ENCODE data around the gene FOXP1. TPM values are rescaled to one million over a fixed set of nuclear protein-coding genes. Genes with fewer than 3 reads are reported as not detected.
"Not testable (repeated sequence)": the region's sequence is repeated elsewhere in the genome, so short reads cannot be mapped to it uniquely, and the experiment has no call there.

Gene FOXP1
- total RNA-seq, 2 experiments from 2014 or later: 66.3 to 68.8 TPM

DNA sequence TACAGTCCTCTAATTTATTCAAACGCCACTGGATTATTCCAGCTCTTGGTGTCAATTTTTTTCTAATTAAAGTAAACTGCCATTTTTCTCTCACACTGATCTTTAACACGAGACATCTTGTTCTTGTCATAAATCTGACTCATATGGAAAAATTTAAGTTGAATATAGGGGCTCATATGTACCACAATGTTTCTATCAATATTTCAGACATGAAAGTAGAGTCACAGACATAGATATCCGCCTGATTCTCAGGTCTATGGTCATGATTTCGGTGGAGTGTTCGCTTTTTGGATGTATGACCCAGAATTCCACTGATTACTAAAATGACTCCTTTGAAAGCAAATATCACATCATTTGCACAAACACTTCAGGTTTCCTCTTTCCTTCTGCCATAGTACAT, 552.8 kb downstream of the FOXP1 start:
- no peak overlapping the region for H3K27ac Mint-ChIP-seq
- H3K4me3 Mint-ChIP-seq: no peak overlapping the region

DNA sequence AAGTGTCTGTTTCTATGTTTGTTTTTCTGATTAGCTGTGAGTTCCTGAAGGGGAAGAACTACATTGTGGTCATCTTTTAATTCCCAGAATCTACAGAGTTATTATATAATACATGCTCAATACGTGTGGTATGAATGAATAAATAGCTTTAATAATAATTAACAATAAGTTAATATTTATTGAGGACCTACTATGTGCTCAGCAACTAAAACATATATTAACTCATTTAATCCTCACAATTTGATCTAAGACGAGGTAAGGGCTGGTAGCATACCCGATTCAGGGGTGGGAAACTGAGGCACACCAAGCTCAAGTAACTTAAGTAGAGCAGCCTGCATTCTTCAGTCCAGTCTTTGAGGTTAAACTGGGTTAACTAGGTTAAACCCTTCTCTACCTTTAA, 553.8 kb downstream of the FOXP1 start:
- ATAC-seq (no peak), DNase-seq (no peak)
- H3K27ac Mint-ChIP-seq: no peak overlapping the region
- H3K36me3 Mint-ChIP-seq: peaks cover 28% of the 10 kb centered on the region
- H3K9me3 Mint-ChIP-seq (ENCODE audit: low read depth): no peaks in the 10 kb centered on the region
- no peaks in the 10 kb centered on the region for H3K27me3 Mint-ChIP-seq
- H3K4me1 Mint-ChIP-seq: peaks cover 30% of the 10 kb centered on the region
- CTCF ChIA-PET: no interaction called here
- no peak overlapping the region for H3K4me3 Mint-ChIP-seq

More for the DNA sequence above, 552.8 kb downstream of the FOXP1 start:
- H3K4me1 Mint-ChIP-seq: peaks cover 27% of the 10 kb centered on the region
- CTCF ChIA-PET: interaction anchor here (0.6 kb wide), 1 partner anchor 15 kb away, joined by 3 read pairs; no protein-coding TSS in a partner anchor
- H3K36me3 Mint-ChIP-seq: peaks cover 30% of the 10 kb centered on the region
- DNase-seq: no peak
- H3K9me3 Mint-ChIP-seq (ENCODE audit: low read depth): no peaks in the 10 kb centered on the region
- no peak for ATAC-seq
- no peaks in the 10 kb centered on the region for H3K27me3 Mint-ChIP-seq

DNA sequence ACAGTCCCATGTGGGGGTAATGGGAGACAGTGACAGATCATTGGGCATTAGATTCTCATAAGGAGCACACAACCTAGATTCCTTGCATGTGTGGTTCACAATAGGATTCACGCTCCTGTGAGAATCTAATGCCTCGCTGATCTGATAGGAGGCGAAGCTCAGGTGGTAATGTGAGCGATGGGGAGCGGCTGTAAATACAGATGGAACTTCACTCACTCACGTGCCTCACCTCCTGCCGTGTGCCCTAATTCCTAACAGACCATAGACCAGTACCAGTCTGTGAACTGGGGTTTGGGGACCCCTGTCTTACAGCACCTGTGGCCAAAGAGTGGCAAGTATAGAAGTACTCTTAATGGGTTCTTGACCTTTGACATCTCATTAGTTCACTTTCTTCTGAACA, 554.7 kb downstream of the FOXP1 start:
- Mint-ChIP-seq H3K27ac (no peak overlapping the region), H3K4me1 (peaks cover 30% of the 10 kb centered on the region), H3K27me3 (no peaks in the 10 kb centered on the region), H3K9me3 (ENCODE audit: low read depth) (no peaks in the 10 kb centered on the region), H3K4me3 (no peak overlapping the region), H3K36me3 (peaks cover 34% of the 10 kb centered on the region)
- ATAC-seq: no peak
- CTCF ChIA-PET: no interaction called here
- no peak for DNase-seq

- no peak for DNase-seq
- Mint-ChIP-seq H3K9me3 (ENCODE audit: low read depth) (no peaks in the 10 kb centered on the region), H3K36me3 (peaks cover 32% of the 10 kb centered on the region), H3K4me3 (no peak overlapping the region), H3K4me1 (peaks cover 28% of the 10 kb centered on the region), H3K27ac (no peak overlapping the region), H3K27me3 (no peaks in the 10 kb centered on the region)
- CTCF ChIA-PET: no interaction called here
- no peak for ATAC-seq
These were observed 555.3 kb downstream of the FOXP1 start for GRCh38 chr3:71028184-71028583.

DNA sequence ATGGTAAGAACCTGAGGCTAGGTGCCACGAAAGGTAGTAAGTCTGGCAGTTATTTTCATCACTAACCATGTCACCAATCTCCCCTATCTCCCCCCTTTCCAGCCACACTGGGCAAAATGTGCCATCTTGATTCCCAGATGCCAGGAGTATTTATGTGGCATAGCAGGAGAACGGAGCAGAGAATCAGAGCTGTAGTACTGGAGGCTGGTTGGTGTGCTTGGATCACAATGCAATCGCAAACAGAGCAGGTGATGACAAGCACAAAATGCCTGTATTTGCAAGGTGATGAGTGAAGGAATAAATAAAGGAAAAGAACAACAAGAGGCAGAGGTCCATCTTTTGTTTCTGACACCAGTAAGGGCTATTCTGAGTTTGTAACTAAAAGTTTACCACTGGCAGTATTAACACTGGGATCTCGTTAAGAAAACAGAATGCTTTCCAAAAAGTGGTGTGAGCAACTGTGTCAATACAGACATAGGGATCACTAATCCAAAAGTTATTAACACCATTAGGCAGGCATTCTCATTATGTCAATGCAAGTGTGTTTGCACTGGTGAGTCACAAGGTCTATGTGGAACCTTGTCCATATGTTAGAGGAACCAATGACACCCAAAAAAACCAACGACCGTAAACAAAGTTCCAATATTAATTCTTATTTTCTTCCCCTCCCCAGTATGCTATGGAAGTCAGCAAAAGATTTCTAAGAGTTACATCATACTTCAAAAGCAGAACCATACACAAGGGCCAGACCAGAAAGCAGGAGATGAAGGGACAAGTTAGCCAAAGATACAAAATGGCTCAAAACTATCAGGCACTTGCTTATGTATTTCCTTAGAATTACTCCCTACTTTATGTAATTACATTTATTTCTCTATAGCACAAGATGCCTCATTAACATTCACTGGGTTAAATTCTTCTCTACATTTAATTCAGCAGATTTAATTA, 556.6 kb downstream of the FOXP1 start:
- Mint-ChIP-seq H3K4me1 (peaks cover 22% of the 10 kb centered on the region), H3K9me3 (ENCODE audit: low read depth) (no peaks in the 10 kb centered on the region), H3K27me3 (no peaks in the 10 kb centered on the region), H3K36me3 (peaks cover 34% of the 10 kb centered on the region), H3K27ac (no peak overlapping the region), H3K4me3 (no peak overlapping the region)
- no peak for DNase-seq
- CTCF ChIA-PET: no interaction called here
- ATAC-seq: no peak

DNA sequence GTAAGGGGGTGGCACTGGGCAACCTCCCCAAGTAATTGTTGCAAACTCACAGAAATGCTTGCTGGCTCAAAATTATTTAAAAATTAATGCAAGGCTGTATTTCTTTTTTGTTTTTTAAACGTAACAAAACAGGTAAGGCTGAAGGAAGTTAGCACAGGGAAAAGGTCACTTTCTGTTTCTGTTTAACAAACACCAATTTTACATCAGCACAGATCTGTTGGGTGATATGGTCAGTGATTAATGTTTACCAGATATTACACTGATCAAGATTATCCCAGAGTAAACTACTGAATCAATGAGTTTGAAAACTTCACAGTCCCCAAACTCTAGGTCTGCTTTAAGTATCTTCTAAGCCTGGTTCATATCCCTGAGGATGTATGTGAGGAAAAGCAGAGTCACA, 558.0 kb downstream of the FOXP1 start:
- Mint-ChIP-seq H3K36me3 (peaks cover 30% of the 10 kb centered on the region), H3K27ac (peak overlapping the region; percentile 57), H3K9me3 (ENCODE audit: low read depth) (no peaks in the 10 kb centered on the region), H3K4me1 (peaks cover 14% of the 10 kb centered on the region), H3K4me3 (peak overlapping the region; percentile 11), H3K27me3 (no peaks in the 10 kb centered on the region)
- DNase-seq (no peak), ATAC-seq (peak; percentile 64)
- CTCF ChIA-PET: no interaction called here

DNA sequence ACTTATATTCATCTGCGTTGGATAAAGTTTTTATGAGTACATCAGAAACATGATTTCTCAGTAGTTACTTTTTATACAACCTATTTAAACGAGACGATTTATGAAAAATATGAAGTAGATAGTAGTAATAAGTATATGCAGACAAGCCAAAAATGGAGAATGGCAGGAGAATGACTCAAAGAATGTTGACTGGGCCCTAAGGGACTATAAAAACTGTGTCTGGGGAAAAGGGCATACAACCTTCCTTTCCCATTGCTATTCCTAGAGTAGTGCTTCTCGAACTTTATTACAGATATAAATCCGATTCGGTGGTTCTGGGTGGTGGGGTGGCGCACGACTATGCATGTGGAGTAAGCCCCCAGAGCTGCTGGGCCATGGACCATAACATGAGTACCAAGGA, 558.5 kb downstream of the FOXP1 start:
- no peaks in the 10 kb centered on the region for H3K27me3 Mint-ChIP-seq
- H3K4me3 Mint-ChIP-seq: no peak overlapping the region
- peaks cover 14% of the 10 kb centered on the region for H3K4me1 Mint-ChIP-seq
- CTCF ChIA-PET: no interaction called here
- H3K27ac Mint-ChIP-seq: peak overlapping the region; percentile 19
- no peaks in the 10 kb centered on the region for H3K9me3 Mint-ChIP-seq (ENCODE audit: low read depth)
- no peak for ATAC-seq
- DNase-seq: no peak
- peaks cover 30% of the 10 kb centered on the region for H3K36me3 Mint-ChIP-seq

DNA sequence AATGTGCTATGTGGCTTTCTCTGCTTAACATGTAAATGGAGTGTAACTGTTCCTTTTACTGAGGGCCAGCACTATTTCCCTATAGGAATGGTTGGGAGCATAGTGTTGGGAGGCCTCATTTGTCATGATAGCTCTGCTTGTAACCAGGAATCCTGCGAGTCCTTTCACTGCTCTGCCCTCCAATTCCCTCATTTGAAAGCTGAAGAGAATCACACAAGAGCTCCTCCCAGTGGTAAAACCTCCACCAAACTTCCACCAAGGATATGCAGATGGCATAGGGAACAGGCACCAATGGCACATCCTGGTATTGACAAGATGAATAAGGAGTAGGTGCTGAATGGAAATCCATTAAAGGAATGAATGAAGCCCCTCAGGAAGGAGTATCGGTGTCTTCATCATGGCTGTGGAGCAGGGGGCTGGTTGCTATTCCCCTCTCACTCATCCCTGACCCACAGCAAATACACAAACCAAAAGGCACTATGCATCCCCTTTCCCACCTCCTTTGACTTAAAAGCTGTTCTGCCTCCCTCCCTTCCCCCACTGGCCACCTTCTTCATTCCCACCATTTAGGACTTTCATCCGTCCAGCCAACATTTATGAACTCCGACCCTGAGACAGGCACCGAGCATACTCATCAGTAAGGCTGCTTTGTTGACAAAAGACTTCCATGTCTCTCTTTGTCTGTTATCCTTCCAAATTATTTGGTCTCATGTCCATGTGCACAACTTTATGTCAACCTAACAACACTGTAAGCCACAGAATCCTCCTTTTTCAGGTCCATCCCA, 560.8 kb downstream of the FOXP1 start:
- ATAC-seq: no peak
- no peak for DNase-seq
- H3K9me3 Mint-ChIP-seq (ENCODE audit: low read depth): no peaks in the 10 kb centered on the region
- peaks cover 22% of the 10 kb centered on the region for H3K36me3 Mint-ChIP-seq
- H3K4me1 Mint-ChIP-seq: peaks cover 14% of the 10 kb centered on the region
- H3K4me3 Mint-ChIP-seq: no peak overlapping the region
- no peak overlapping the region for H3K27ac Mint-ChIP-seq
- CTCF ChIA-PET: interaction anchor here (0.6 to 1.4 kb wide), 2 partner anchors 18 to 53 kb away, joined by 3 read pairs; no protein-coding TSS in a partner anchor
- H3K27me3 Mint-ChIP-seq: no peaks in the 10 kb centered on the region

DNA sequence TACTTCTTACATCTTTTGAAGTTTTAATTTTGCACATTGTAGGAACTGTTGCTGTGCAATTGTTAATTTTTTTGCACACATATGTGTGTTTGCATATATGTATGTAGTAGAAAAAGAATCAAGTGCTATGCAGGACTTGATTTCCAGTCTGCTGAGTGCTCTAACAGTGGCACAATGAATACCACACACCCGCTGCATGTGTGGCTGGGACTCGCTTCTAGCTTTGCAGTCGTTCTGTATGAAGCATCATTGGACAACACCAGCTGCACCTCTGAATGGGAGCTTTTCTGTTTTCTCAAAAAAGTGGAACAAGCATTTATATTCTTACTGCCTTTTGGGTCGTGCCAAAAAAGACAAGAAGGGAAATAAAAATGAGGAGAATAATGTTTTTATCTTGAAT, 564.7 kb downstream of the FOXP1 start:
- ATAC-seq: no peak
- Mint-ChIP-seq H3K4me3 (no peak overlapping the region), H3K4me1 (peaks cover 2% of the 10 kb centered on the region), H3K27me3 (no peaks in the 10 kb centered on the region), H3K36me3 (peaks cover 35% of the 10 kb centered on the region), H3K9me3 (ENCODE audit: low read depth) (no peaks in the 10 kb centered on the region), H3K27ac (no peak overlapping the region)
- no peak for DNase-seq
- CTCF ChIA-PET: no interaction called here

DNA sequence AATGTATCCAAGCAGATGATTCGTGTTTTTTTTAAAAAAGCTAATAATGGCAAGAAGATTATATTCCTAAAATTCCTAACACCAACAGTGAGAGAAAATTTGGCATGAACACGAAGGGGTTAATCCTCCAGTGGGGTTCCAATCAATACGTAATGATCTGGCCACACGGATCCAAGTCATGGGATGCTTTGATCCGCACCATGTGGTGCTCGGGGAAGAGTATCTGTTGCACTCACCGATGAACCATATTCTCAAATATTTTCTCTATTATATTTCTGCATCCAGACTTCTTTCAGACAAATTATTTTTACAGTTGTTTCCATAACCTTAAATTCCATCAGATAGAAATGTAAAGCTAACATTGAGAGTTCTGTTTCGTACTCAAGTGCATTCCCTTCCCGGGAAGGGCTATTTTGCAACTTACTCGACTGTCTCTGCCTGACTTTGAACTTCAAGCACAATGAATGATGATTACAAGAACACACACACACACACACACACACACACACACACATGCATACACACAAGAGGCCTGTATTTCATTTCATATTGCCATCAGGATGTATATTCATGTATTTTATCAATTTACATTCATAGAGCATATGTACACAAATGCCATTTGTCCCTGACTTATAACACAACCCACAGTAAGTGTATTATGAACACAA, 567.2 kb downstream of the FOXP1 start:
- Mint-ChIP-seq H3K4me3 (no peak overlapping the region), H3K27me3 (no peaks in the 10 kb centered on the region), H3K4me1 (peaks cover 13% of the 10 kb centered on the region), H3K9me3 (ENCODE audit: low read depth) (no peaks in the 10 kb centered on the region), H3K36me3 (peaks cover 35% of the 10 kb centered on the region), H3K27ac (no peak overlapping the region)
- DNase-seq: no peak
- CTCF ChIA-PET: interaction anchor here (0.6 kb wide), 1 partner anchor 15 kb away, joined by 3 read pairs; no protein-coding TSS in a partner anchor
- no peak for ATAC-seq

DNA sequence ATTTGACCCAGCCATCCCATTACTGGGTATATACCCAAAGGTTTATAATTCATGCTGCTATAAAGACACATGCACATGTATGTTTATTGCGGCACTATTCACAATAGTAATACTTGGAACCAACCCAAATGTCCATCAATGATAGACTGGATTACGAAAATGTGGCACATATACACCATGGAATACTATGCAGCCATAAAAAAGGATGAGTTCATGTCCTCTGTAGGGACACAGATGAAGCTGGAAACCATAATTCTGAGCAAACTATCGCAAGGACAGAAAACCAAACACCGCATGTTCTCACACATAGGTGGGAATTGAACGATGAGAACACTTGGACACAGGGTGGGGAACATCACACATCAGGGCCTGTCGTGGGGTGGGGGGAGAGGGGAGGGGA, 568.9 kb downstream of the FOXP1 start:
- H3K27ac Mint-ChIP-seq; H3K4me3 Mint-ChIP-seq; ATAC-seq; CTCF ChIA-PET; H3K9me3 Mint-ChIP-seq (ENCODE audit: low read depth); DNase-seq; H3K27me3 Mint-ChIP-seq: not testable (repeated sequence)
- Mint-ChIP-seq H3K36me3 (peaks cover 31% of the 10 kb centered on the region), H3K4me1 (peaks cover 25% of the 10 kb centered on the region)

DNA sequence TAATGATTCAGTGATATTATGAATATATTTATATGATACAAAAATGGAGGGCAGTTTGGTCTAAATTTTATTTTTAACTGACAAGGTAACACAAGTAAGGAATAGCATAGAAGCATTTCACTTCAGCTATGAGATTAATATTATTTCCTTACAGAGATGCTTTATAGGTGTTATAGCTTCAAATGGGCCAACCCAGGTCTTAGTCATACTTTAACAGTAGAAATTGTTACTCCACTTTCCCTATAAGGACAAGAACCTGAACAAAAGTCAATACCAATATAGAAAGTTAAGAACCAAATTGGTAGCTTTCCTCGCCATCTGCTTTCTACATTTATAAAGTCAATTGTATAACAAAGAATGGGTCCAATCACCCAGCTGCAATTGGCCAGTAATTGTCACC, 570.6 kb downstream of the FOXP1 start:
- Mint-ChIP-seq H3K9me3 (ENCODE audit: low read depth) (no peaks in the 10 kb centered on the region), H3K27me3 (no peaks in the 10 kb centered on the region), H3K36me3 (peaks cover 31% of the 10 kb centered on the region), H3K4me3 (no peak overlapping the region), H3K27ac (no peak overlapping the region), H3K4me1 (peaks cover 40% of the 10 kb centered on the region)
- CTCF ChIA-PET: interaction anchor here (0.5 to 1.3 kb wide), 2 partner anchors 9 to 739 kb away, joined by 3 read pairs; no protein-coding TSS in a partner anchor
- DNase-seq (no peak), ATAC-seq (no peak)

GRCh38 chr3:71011565-71012287, 571.8 kb downstream of the FOXP1 start:
- H3K36me3 Mint-ChIP-seq: peaks cover 32% of the 10 kb centered on the region
- DNase-seq: no peak
- H3K27me3 Mint-ChIP-seq: no peaks in the 10 kb centered on the region
- peak overlapping the region; percentile 52 for H3K4me3 Mint-ChIP-seq
- CTCF ChIA-PET: interaction anchor here (1.2 to 1.3 kb wide), 3 partner anchors 8 to 500 kb away, joined by 3 read pairs; no protein-coding TSS in a partner anchor
- H3K27ac Mint-ChIP-seq: peak overlapping the region; percentile 89
- H3K4me1 Mint-ChIP-seq: peaks cover 46% of the 10 kb centered on the region
- ATAC-seq: no peak
- H3K9me3 Mint-ChIP-seq (ENCODE audit: low read depth): no peaks in the 10 kb centered on the region
